Choroid plexus epithelial cell (primary cell): ENCODE results near the gene CHD5.

Source experiments
- DNase-seq: peaks from one replicate; pipeline ENCODE4 v3.0.0-alpha.2; 2010; ENCODE audit warnings: low read depth
- H3K4me3 ChIP-seq: 2 replicates; pipeline ENCODE4 v1.5.1; 2011; ENCODE audit warnings: low read depth, mild to moderate bottlenecking, control low read depth, low read length, moderate library complexity
- CTCF ChIP-seq: conservative IDR thresholded peaks from 2 replicates; pipeline ENCODE4 v1.5.1; 2011; ENCODE audit warnings: low read depth, mild to moderate bottlenecking, control low read depth, inconsistent platforms, low read length, moderate library complexity

CHD5 gene

GRCh38 chr1:6172549-6172948, 7.6 kb downstream of the CHD5 start:
- no peak for TF ChIP-seq CTCF
- no peak for DNase-seq
- no peak overlapping the region for H3K4me3 ChIP-seq

GRCh38 chr1:6171548-6172124, 8.5 kb downstream of the CHD5 start:
- peak; percentile 41 for DNase-seq

GRCh38 chr1:6170742-6171201, 9.3 kb downstream of the CHD5 start:
- no peak for TF ChIP-seq CTCF
- no peak for DNase-seq
- no peak overlapping the region for H3K4me3 ChIP-seq

More at GRCh38 chr1:6171548-6172124, 8.5 kb downstream of the CHD5 start:
- H3K4me3 ChIP-seq: no peak overlapping the region
- TF ChIP-seq CTCF: peak; percentile 70

GRCh38 chr1:6170116-6170741, 9.9 kb downstream of the CHD5 start:
- no peak for DNase-seq
- H3K4me3 ChIP-seq: no peak overlapping the region
- no peak for TF ChIP-seq CTCF

- TF ChIP-seq CTCF: no peak
- H3K4me3 ChIP-seq: no peak overlapping the region
- no peak for DNase-seq
Observed at GRCh38 chr1:6168947-6169586, 11.1 kb downstream of the CHD5 start.

- no peak for DNase-seq
- H3K4me3 ChIP-seq: no peak overlapping the region
- TF ChIP-seq CTCF: no peak
Observed at GRCh38 chr1:6167391-6168303, 12.5 kb downstream of the CHD5 start.
